Stomach (tissue), 4 donors: ENCODE results near the gene AP1M1.

Experiments used
- CTCF ChIP-seq, 7 experiments: fragments of 450-650 bp in 4 of 7; fragments of 200-600 bp in 3 of 7; sonication (generic) in 3 of 7; IDR thresholded peaks; one replicate each; pipeline ENCODE4 v1.5.1; 2016 to 2019; ENCODE audit warnings: antibody characterized with exemption in 7 of 7, control low read depth in 2 of 7, mild to moderate bottlenecking in 1 of 7
- POLR2A ChIP-seq, 4 donors: fragments of 450-650 bp; IDR thresholded peaks; one replicate each; pipeline ENCODE4 v1.6.1; 2016; ENCODE audit warnings: antibody characterized with exemption in 4 of 4, control low read depth in 2 of 4, mild to moderate bottlenecking in 1 of 4, moderate library complexity in 1 of 4

GRCh38 chr19:16280306-16280705, 82.6 kb downstream of the AP1M1 start:
- TF ChIP-seq CTCF (IDR thresholded peaks at IDR 0.05) (no peak), POLR2A (IDR thresholded peaks at IDR 0.05) (no peak)
